ENCODE data around the gene CAMTA1.

The CAMTA1 gene

DNA sequence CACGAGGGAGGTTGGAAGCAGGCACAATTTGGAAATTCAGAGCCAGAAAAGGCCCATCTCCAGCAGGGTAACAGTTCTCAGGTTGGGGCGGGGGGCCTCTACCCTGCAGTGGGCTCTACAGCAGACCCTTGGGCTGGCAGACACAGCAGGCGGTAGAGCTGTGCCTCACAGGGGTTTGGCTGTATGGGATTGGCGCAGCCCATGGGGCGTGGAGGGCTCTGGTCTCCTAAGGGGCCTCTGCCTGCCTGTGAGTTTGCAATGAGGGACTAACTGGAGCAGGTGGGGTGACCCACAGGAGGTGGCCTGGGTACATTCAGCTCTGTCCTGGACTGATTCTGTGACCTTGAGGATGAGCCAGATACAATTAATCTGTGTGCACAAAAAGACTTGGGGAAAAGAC, 124.1 kb downstream of the CAMTA1 start:
- TF ChIP-seq ISL1 (CRISPR knock-in tag; IDR thresholded peaks at IDR 0.05) (no peak), ZFP30 (CRISPR knock-in tag; IDR thresholded peaks at IDR 0.05) (no peak)
- TF ChIP-seq, protein P1, sequence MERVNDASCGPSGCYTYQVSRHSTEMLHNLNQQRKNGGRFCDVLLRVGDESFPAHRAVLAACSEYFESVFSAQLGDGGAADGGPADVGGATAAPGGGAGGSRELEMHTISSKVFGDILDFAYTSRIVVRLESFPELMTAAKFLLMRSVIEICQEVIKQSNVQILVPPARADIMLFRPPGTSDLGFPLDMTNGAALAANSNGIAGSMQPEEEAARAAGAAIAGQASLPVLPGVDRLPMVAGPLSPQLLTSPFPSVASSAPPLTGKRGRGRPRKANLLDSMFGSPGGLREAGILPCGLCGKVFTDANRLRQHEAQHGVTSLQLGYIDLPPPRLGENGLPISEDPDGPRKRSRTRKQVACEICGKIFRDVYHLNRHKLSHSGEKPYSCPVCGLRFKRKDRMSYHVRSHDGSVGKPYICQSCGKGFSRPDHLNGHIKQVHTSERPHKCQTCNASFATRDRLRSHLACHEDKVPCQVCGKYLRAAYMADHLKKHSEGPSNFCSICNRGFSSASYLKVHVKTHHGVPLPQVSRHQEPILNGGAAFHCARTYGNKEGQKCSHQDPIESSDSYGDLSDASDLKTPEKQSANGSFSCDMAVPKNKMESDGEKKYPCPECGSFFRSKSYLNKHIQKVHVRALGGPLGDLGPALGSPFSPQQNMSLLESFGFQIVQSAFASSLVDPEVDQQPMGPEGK (CRISPR knock-in tag; IDR thresholded peaks at IDR 0.05; ENCODE audit: borderline replicate concordance) = no peak
- ATAC-seq = no peak

- no peak for TF ChIP-seq CREB5 (CRISPR knock-in tag; IDR thresholded peaks at IDR 0.05; ENCODE audit: low read depth)
- TF ChIP-seq ZFP3 (CRISPR knock-in tag; IDR thresholded peaks at IDR 0.05) = no peak
- TF ChIP-seq SNAI2 (CRISPR knock-in tag; IDR thresholded peaks at IDR 0.05) = no peak
- TF ChIP-seq ZFP30 (CRISPR knock-in tag; IDR thresholded peaks at IDR 0.05) = no peak
- TF ChIP-seq POU6F1 (CRISPR knock-in tag; IDR thresholded peaks at IDR 0.05; ENCODE audit: borderline replicate concordance, low read depth) = no peak
- no peak for TF ChIP-seq PPARA (CRISPR knock-in tag; IDR thresholded peaks at IDR 0.05; ENCODE audit: borderline replicate concordance)
- TF ChIP-seq TSHZ2 (CRISPR knock-in tag; IDR thresholded peaks at IDR 0.05) = no peak
- TF ChIP-seq RARB (CRISPR knock-in tag; IDR thresholded peaks at IDR 0.05) = no peak
- TF ChIP-seq GLIS3 (CRISPR knock-in tag; IDR thresholded peaks at IDR 0.05) = no peak
- no peak for TF ChIP-seq ZNF8 (CRISPR knock-in tag; IDR thresholded peaks at IDR 0.05)
- no peak for TF ChIP-seq ZNF565 (CRISPR knock-in tag; conservative IDR thresholded peaks at IDR 0.05; ENCODE audit: low read depth)
- no peak for TF ChIP-seq CSRNP3 (CRISPR knock-in tag; IDR thresholded peaks at IDR 0.05)
Measured at GRCh38 chr1:6909857-6910256, 124.6 kb downstream of the CAMTA1 start.

GRCh38 chr1:6911021-6911941, 126.0 kb downstream of the CAMTA1 start:
- ATAC-seq = no peak
- TF ChIP-seq ARNTL (CRISPR knock-in tag; IDR thresholded peaks at IDR 0.05; ENCODE audit: borderline replicate concordance, low read depth) = no peak
- TF ChIP-seq CREB5 (CRISPR knock-in tag; IDR thresholded peaks at IDR 0.05; ENCODE audit: low read depth) = no peak
- no peak for TF ChIP-seq OSR1 (CRISPR knock-in tag; IDR thresholded peaks at IDR 0.05)
- no peak for TF ChIP-seq ISL1 (CRISPR knock-in tag; IDR thresholded peaks at IDR 0.05)

More at GRCh38 chr1:6909857-6910256, 124.6 kb downstream of the CAMTA1 start:
- ATAC-seq = no peak
